NCI-H510A treated with DMSO at 0.1 percent for 48 hours (cell line): ENCODE data around the gene SFT2D2.

ENCODE experiments used
- DNase-seq: peaks from one replicate; lab custom pipeline; 2025; lab: John Stamatoyannopoulos, UW

The SFT2D2 gene

DNA sequence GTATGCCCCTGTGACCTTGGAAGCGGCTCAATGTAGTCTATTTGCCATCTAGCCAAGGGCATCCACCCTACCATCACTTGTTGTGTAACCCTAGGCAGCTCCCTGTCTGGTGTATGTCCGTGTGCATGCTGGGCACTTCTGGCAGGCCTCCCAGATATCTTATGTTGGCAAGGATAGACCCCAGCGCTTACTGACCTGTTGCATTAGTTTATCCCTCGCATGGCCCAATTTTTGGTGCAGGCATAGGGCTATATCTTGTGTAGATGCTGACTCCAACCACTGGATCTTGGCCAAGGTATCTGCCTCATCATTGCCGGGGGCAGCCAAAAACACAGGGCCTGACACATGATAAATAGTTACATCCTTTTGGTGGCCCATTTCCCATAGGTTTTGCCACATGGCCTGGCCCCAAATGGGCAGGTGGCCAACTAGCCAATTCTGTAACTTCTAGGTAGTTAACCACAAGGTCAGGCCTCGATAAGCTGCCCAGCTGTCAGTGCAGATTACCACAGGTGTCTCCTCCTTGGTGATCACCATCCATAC is 40.9 kb downstream of the SFT2D2 start:
- DNase-seq = no peak

GRCh38 chr1:168271636-168272035 is 45.8 kb downstream of the SFT2D2 start:
- DNase-seq = no peak

- DNase-seq = no peak
Observed at GRCh38 chr1:168273575-168273974, 47.8 kb downstream of the SFT2D2 start.

- DNase-seq = no peak
Observed at GRCh38 chr1:168279253-168279652, 53.4 kb downstream of the SFT2D2 start.

DNA sequence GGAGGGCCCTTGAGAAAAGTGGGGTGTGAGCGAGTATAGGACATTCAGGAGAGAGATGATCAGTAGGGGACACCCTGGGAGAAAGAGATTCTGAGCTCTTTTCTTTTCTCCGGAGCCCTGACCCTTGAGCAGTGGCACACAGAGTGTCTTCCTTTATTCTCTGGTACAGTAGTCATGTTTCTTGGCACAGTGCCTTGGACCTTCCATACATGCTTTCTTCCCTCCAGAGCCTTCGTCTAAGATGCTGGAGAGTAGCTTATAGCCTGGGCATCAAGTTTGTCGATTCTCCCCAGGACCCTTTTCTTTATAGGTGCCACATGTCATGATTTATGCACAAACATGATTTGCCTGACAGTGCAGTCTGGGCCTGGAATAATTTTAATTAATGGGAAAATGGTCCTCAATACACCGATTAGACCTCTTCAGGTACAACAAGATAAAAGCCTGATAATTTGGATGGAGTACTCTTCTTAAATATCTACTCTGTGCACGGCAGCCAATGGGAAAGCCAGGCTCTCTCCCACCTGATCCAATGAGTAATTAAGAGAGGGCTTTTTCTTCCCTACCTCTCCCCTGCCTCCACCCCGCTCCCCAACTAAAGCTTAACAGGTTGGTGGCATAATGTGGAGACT is 54.6 kb downstream of the SFT2D2 start, which contains the start of gene TBX19:
TSS of gene TBX19 (plus strand) at position 582 of the 632 bp plus-strand sequence. CDS start 214 bp downstream, outside the sequence.
- DNase-seq = no peak

GRCh38 chr1:168281603-168282325 is 56.0 kb downstream of the SFT2D2 start:
- no peak for DNase-seq

GRCh38 chr1:168285521-168285790 is 59.7 kb downstream of the SFT2D2 start:
- peak; percentile 36 for DNase-seq

DNA sequence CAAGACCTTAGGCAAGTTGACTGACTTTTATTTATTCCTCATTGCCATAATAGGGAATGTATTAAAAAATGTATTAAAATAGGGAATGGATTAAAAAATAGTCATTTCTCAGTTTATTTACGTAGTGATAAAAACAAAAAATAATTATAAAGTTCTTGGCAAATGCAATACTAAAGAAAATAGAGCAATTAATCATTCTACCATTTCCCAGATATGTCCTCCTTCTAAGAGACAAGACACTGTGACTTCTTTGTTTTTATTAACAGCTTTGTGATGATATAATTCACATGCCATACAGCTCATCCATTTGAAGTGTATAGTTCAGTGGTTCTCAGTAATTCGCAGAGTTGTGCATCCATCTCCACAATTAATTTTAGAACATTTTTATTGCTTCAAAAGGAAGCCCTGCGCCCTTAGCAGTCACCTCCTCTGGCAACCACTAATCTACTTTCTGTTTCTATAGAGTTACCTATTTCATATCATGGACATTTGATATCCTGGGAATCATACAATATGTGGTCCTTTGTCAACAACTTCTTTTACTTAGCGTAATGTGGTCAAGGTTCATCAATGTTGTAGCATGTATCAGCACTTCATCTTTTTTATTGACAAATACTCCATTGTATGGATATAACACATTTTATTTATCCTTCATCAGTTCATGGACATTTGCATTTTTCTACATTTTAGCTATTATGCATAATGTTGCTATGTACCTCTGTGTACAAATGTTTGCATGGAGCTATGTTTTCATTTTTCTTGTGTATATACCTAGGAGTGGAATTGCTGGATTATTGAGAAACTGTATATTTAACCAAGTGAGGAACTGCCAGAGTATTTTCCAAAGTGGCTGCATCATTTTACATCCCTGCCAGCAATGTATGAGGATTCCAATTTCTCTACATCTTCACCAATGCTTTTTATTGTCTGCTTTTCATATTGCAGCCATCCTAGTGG is 60.4 kb downstream of the SFT2D2 start:
- DNase-seq = peak; percentile 14

DNA sequence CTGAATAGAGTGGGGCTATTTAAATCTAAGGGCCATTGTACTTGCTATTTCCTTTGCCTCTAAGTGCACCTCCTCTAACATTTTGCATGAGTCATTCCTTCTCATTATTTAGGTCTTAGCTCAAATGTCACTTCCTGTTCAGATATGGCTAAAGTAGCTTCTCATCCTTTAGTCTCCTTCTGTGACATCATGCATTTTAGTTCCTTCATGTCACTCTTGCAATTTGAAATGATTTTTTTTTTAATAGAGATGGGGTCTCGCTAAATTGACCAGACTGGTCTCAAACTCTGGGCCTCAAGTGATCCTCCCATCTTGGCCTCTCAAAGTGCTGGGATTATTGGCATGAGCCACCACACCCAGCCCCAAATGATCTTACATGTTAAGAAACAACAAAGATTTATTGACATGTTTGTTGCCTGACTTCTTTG is 61.4 kb downstream of the SFT2D2 start:
- DNase-seq = no peak

DNA sequence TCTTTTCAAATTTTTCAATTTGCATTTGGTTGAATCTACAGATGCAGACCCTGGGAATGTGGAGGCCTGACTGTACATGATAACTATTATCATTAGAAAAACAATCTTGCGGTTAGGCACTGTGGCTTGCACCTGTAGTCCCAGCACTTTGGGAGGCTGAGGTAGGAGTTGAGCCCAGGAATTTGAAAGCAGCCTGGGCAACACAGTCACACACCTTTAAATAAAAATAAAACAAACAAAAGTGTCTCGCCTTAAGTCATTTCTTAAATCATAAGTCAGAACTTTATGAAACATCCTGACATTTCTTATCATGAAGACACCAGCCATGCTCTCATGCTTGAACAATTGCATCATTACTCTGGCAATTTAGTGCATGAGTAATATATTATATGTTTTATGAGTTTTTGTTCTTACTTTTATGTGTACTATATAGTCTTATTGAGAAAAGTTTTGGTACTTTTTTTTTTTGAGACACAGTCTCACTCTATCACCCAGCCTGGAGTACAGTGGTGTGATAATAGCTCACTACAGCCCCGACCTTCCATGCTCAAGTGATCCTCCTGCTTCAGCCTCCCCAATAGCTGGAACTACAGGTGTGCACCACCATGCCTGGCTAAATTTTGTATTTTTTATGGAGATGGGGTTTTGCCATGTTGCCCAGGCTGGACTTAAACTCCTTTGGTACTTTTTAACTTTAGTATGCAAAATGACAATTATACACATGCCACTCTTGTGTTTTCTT is 62.7 kb downstream of the SFT2D2 start:
- no peak for DNase-seq

DNA sequence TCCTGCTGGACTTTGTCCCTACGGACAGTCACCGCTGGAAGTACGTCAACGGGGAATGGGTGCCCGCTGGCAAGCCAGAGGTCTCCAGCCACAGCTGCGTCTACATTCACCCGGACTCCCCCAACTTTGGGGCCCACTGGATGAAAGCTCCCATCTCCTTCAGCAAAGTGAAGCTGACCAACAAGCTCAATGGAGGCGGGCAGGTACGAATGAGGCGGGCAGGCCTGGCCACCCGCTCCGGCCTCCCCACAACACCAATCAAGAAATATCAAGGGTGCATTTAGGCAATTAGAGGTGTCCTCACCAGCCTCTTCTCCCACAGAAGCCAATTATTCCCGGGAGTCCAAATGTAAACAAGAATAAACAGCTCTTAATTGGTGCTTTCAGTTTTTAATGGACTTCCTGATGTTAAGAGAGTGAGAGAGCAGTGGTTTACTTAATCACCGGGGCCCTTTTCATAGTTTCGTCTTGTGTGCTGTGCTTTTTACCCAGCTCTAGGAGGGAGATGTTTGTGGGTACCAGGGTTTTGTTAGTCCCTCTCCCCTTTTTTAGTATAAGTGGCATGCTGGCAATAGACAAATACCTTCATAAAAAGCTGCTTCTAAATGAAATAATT is 65.5 kb downstream of the SFT2D2 start:
- DNase-seq = no peak

DNA sequence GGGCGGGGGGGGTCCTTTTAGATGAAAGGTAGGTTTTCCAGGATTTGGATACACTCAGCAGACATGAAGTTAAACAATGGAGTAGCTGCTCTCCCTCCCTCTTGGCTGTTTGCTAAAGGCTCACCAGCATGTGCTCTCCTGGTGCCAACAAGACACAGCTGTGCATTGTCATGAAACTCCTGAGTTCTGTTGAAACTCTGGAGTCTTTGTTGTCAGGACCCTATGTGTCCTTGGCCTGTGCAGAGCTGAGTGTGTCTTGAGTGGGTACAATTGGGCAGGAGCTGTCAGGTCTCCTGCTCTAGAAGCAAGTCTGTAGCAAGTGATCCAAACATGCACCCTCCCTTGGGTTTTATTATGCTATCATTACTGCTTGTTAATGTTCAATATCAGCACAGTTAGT is 67.6 kb downstream of the SFT2D2 start:
- no peak for DNase-seq

GRCh38 chr1:168295411-168296114 is 69.8 kb downstream of the SFT2D2 start:
- DNase-seq = no peak

- peak; percentile 6 for DNase-seq
Observed at GRCh38 chr1:168297019-168297730, 71.4 kb downstream of the SFT2D2 start.

DNA sequence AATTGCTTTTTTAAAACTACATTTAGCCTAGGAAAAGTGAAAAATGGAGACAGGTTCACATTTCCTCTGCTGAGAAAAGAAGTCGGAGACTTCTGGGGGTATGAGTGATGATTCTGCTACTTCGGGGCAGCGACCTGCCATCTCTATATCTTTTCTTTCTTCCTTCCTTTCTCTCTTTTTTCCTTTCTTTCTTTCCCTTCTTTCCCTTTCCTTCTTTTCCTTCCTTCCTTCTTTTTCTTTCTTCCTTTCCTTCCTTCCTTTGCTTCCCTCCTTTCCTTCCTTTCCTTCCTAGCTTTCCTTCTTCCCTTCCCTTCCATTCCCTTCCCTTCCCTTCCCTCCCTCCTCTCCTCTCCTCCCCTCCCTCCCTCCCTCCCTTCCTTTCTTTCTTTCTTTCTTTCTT is 72.6 kb downstream of the SFT2D2 start:
- no peak for DNase-seq

GRCh38 chr1:168300626-168301025 is 74.8 kb downstream of the SFT2D2 start:
- no peak for DNase-seq

DNA sequence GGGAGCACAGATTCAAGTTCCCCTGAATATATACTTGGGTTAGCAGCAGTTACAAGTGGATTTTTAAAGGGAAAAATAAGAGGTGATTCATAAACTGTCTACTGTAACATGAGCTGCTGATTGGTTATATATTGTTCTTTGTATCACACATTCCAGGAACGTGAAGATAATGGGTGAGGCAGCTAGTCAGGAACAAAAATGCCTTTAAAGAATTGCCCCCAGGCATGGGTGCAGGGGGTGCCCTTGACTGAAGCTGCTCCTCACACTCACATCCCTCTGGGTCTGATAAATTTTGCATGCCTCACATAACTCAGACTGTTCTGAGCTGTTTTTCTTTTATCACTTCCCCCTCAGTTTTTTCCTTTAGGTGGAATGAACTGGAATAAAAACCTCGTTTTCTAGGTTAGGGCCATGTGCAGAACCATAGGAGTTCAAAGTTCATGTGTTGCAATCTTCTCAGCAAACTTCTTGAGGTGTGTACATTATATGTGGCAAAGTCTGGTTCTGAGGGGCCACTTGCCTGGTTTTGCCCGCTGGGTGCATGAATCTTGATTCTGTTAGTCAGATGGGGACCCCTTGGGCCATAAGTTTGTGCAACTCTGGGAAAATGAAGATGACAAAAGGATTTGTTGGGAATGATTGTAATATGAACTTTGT is 76.0 kb downstream of the SFT2D2 start:
- DNase-seq = no peak
